Activated CD8-positive, alpha-beta T cell treated with anti-CD3 and anti-CD28 coated beads, Interleukin-2, amount 10 ng/mL, durations not matched to agents 7 days and 5 days (primary cell): ENCODE data around the gene SET. TPM values are rescaled to one million over a fixed set of nuclear protein-coding genes. Genes with fewer than 3 reads are reported as not detected.

Experiments used
- ATAC-seq: fragments of 150-1000 bp; cut with Tn5 transposase; one replicate; pipeline ENCODE4 v1.10.0; 2021; ENCODE audit warnings: moderate library complexity
- CTCF ChIA-PET: fragments of 350-600 bp; sonication (Branson Sonifier 250); formaldehyde crosslinking; loops from one replicate; lab custom pipeline; 2021; ENCODE audit warnings: antibody characterized with exemption; lab: Charles Lee
- POLR2A ChIA-PET: fragments of 350-600 bp; sonication (Branson Sonifier 250); formaldehyde crosslinking; loops from one replicate; lab custom pipeline; 2021; ENCODE audit warnings: antibody characterized with exemption; lab: Charles Lee
- DNase-seq: peaks from one replicate; pipeline ENCODE4 v3.0.0-alpha.2; 2020
- H3K27ac Mint-ChIP-seq: one replicate; pipeline ENCODE4 v1.8.0; 2021; ENCODE audit warnings: mild to moderate bottlenecking, mixed read lengths
- H3K27me3 Mint-ChIP-seq: one replicate; pipeline ENCODE4 v1.8.0; 2021; ENCODE audit warnings: low read depth, mixed read lengths
- H3K36me3 Mint-ChIP-seq: one replicate; pipeline ENCODE4 v1.8.0; 2021; ENCODE audit warnings: low read depth, mixed read lengths
- H3K4me1 Mint-ChIP-seq: one replicate; pipeline ENCODE4 v1.8.0; 2021; ENCODE audit warnings: low read depth, mixed read lengths
- H3K4me3 Mint-ChIP-seq: one replicate; pipeline ENCODE4 v1.8.0; 2021; ENCODE audit warnings: mild to moderate bottlenecking, mixed read lengths
- H3K9me3 Mint-ChIP-seq: one replicate; pipeline ENCODE4 v1.8.0; 2022; ENCODE audit warnings: mixed read lengths; ENCODE audit not compliant: insufficient read depth
- total RNA-seq, 2 experiments: library from RNA; stranded (reverse); gene quantifications; one replicate each; pipeline ENCODE4 v1.2.3, GENCODE V29; 2021

SET gene
- total RNA-seq, 2 experiments from 2014 or later: 574 to 607 TPM

DNA sequence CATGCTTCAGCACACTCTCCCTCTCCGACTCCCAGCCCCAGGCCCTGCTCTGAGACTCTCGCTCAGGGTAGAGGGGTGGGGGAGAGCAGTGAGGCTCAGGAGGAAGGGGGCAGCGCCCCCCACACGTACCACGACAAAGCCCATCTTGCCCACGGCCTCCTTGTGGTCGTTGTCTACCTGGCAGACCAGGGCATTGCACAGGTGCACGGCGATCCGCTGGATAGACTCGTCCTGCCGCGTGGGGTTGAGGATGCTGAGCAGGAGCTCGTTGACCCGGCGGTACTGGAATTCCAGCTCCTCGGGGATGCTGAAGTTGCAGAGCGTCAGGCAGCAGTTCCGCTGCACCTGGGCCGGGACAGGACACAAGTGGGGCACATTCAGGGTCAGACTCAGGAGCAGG is 53.4 kb downstream of the SET start:
- ATAC-seq: no peak
- no peak overlapping the region for H3K27ac Mint-ChIP-seq
- no peaks in the 10 kb centered on the region for H3K36me3 Mint-ChIP-seq
- H3K4me1 Mint-ChIP-seq: no peaks in the 10 kb centered on the region
- no peak for DNase-seq
- H3K4me3 Mint-ChIP-seq: no peak overlapping the region
- H3K9me3 Mint-ChIP-seq: no peaks in the 10 kb centered on the region
- H3K27me3 Mint-ChIP-seq: no peaks in the 10 kb centered on the region
- CTCF ChIA-PET: interaction anchor here (0.5 kb wide), 1 partner anchor 49 kb away, joined by 4 read pairs; no protein-coding TSS in a partner anchor
- POLR2A ChIA-PET: interaction anchor here (0.6 to 1.3 kb wide), 2 partner anchors 11 to 309 kb away, joined by 4 to 5 read pairs; no protein-coding TSS in a partner anchor

DNA sequence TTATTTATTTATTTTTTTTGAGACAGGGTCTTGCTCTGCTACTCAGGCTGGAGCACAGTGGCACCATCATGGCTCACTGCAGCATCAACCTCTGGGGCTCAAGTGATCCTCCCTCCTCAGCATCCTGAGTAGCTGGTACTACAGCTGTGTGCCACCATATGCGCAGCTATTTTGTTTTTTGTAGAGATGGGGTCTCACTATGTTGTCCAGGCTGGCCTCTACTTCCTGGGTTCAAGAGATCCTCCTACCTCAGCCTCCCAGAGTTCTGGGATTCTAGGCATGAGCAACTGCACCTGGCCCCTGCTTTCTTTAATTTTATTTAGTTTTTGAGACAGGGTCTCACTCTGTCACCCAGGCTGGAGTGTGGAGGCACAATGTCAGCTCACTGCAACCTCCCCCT is 54.4 kb downstream of the SET start:
- Mint-ChIP-seq H3K27me3 (no peaks in the 10 kb centered on the region), H3K4me1 (no peaks in the 10 kb centered on the region), H3K9me3 (no peaks in the 10 kb centered on the region), H3K36me3 (no peaks in the 10 kb centered on the region), H3K27ac (no peak overlapping the region), H3K4me3 (no peak overlapping the region)
- no peak for DNase-seq
- ChIA-PET CTCF (no interaction called here), POLR2A (interaction anchor here (1.2 to 1.3 kb wide), 2 partner anchors 10 to 228 kb away, joined by 3 to 5 read pairs; no protein-coding TSS in a partner anchor)
- ATAC-seq: no peak

Other genes with a start within 250 kb of the SET start
- gene ODF2, start 233.2 kb upstream of the SET start, total RNA-seq: 10 to 100 TPM; 77.5 to 82.8 TPM
- gene GLE1, start 184.5 kb upstream of the SET start, total RNA-seq: 10 to 100 TPM; 46.5 to 47.7 TPM
- 100 to 1,000 TPM; 292 to 303 TPM for gene SPTAN1, start 136.6 kb upstream of the SET start, total RNA-seq
- 10 to 100 TPM; 68.9 to 76.3 TPM for gene DYNC2I2, start 32.4 kb upstream of the SET start, total RNA-seq
- gene PKN3, start 13.3 kb downstream of the SET start, total RNA-seq: 1 to 10 TPM; 7.6 to 8.0 TPM
- 10 to 100 TPM; 80.4 to 88.4 TPM for gene ZDHHC12, start 34.9 kb downstream of the SET start, total RNA-seq
- 10 to 100 TPM; 15.3 to 15.9 TPM for gene ZER1, start 82.7 kb downstream of the SET start, total RNA-seq
- gene TBC1D13, start 98.0 kb downstream of the SET start, total RNA-seq: 10 to 100 TPM; 19.1 to 22.5 TPM
- 10 to 100 TPM; 23.9 to 24.7 TPM for gene ENDOG, start 129.3 kb downstream of the SET start, total RNA-seq
- gene SPOUT1, start 140.6 kb downstream of the SET start, total RNA-seq: 10 to 100 TPM; 77.3 to 81.2 TPM
- gene KYAT1, start 192.7 kb downstream of the SET start, total RNA-seq: 10 to 100 TPM; 12.6 to 13.0 TPM
- gene LRRC8A, start 192.9 kb downstream of the SET start, total RNA-seq: 10 to 100 TPM; 26.1 to 27.2 TPM
- under 1 TPM; 0.55 to 0.68 TPM for gene PHYHD1, start 231.8 kb downstream of the SET start, total RNA-seq